Measurements from ENCODE around the gene C21orf58.

GRCh38 chr21:46334351-46335140, 10.9 kb upstream of the C21orf58 start:
- TF ChIP-seq YY1 (IDR thresholded peaks at IDR 0.05; ENCODE audit: insufficient read depth, insufficient read length) (no peak), SUZ12 (IDR thresholded peaks at IDR 0.05; ENCODE audit: extremely low read depth, insufficient read depth, insufficient read length) (no peak), ZNF274 (IDR thresholded peaks at IDR 0.05; ENCODE audit: low read depth, low read length) (no peak)
